Keratinocyte (primary cell): ENCODE measurements around the gene WDR7.

Experiments
- CTCF ChIP-seq, 3 experiments: IDR thresholded peaks in 1 of 3; conservative IDR thresholded peaks in 1 of 3; optimal IDR thresholded peaks in 1 of 3; 2 replicates in 2 of 3; 3 replicates in 1 of 3; pipeline versions ENCODE3 to v1.5.1; 2011; ENCODE audit warnings: low read length in 3 of 3, mild to moderate bottlenecking in 3 of 3, moderate library complexity in 2 of 3, control low read depth in 1 of 3, inconsistent platforms in 1 of 3; ENCODE audit not compliant: insufficient read depth in 2 of 3; ENCODE audit errors: extremely low read depth in 1 of 3
- EZH2 ChIP-seq: IDR thresholded peaks from one replicate; pipeline ENCODE4 v1.6.1; 2012; ENCODE audit warnings: inconsistent platforms, mild to moderate bottlenecking, low read length, moderate library complexity

DNA sequence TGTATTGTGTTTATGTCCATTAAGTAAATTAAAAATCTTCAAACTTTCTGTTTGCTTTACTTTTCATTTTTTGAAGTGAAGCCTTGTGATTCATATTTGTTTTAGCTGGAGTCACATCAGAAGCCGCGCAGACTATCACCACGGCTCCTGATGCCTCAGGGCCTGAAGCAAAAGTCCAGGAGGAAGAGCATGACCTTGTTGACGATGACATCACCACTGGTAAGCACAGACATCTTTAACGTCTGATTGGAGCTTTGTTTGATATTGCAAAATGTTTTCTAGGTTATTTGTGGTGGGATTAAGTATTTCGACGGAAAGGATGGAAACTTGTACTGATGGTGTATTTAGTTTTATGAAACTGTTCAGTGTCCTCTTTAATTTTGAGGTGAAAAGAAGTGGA, 164.8 kb downstream of the WDR7 start:
- no peak for TF ChIP-seq CTCF (optimal IDR thresholded peaks at IDR 0.05 in 1 of 3, IDR thresholded peaks at IDR 0.05 in 1 of 3, conservative IDR thresholded peaks at IDR 0.05 in 1 of 3; ENCODE audit: extremely low read depth in 1 of 3, insufficient read depth in 2 of 3, low read length in 3 of 3)
- no peak for TF ChIP-seq EZH2
